Spinal cord (tissue), 10 donors: ENCODE data around the gene NDST1. TPM values are rescaled to one million over a fixed set of nuclear protein-coding genes. Genes with fewer than 3 reads are reported as not detected.

Source experiments
- DNase-seq, 6 donors: peaks; one replicate each; pipeline versions ENCODE4 v3.0.0 to v3.0.0-alpha.2; 2013 to 2015; ENCODE audit warnings: low spot score in 6 of 6, low read depth in 4 of 6
- H3K27ac ChIP-seq: one replicate; pipeline ENCODE4 v1.5.1; 2013; ENCODE audit warnings: low read depth, low read length, control low read depth
- H3K27me3 ChIP-seq: one replicate; pipeline ENCODE4 v1.6.1; 2013; ENCODE audit warnings: low read length; ENCODE audit not compliant: control insufficient read depth, insufficient read depth
- H3K36me3 ChIP-seq: one replicate; pipeline ENCODE4 v1.6.1; 2013; ENCODE audit warnings: low read length; ENCODE audit not compliant: control insufficient read depth, insufficient read depth
- H3K4me1 ChIP-seq: one replicate; pipeline ENCODE4 v1.6.1; 2013; ENCODE audit warnings: low read length; ENCODE audit not compliant: control insufficient read depth, insufficient read depth
- H3K4me3 ChIP-seq: one replicate; pipeline ENCODE4 v1.5.1; 2013; ENCODE audit warnings: low read depth, low read length, control low read depth
- H3K9me3 ChIP-seq: one replicate; pipeline ENCODE4 v1.6.1; 2013; ENCODE audit warnings: low read length; ENCODE audit not compliant: control insufficient read depth, insufficient read depth
- WGBS: methylation state at CpG from one replicate; pipeline ENCODE4 v1.1.5; 2013; ENCODE audit warnings: missing lambda C conversion rate; ENCODE audit not compliant: insufficient coverage; 5-methylcytosine and 5-hydroxymethylcytosine counted together
- long read RNA-seq, 4 donors: transcript quantifications; one replicate each; lab custom pipeline, GENCODE V29; 2026
- polyA plus RNA-seq, 2 donors: library from polyadenylated mRNA; unstranded; fragments of 120-200 nt; gene quantifications; one replicate each; pipeline ENCODE4 v1.2.1, GENCODE V29; 2013; ENCODE audit not compliant: insufficient read length in 2 of 2
- total RNA-seq, 2 donors: library from RNA; depleted of rRNA in 1 of 2; stranded (reverse); fragments of 120-200 nt in 1 of 2; fragments of >200 nt in 1 of 2; gene quantifications; one replicate each; pipeline versions ENCODE4 v1.2.3 to v1.2.4, GENCODE V29; 2013 to 2014
- donor health status: healthy.

Gene NDST1
- 10 to 100 TPM; 32.8 to 39.0 TPM for total RNA-seq
- polyA plus RNA-seq: 10 to 100 TPM; 79.3 to 81.1 TPM
- long read RNA-seq, donor 1: 0 reads
- long read RNA-seq, donor 2, partial matches to known transcripts: 37 of 37 reads
- long read RNA-seq, donor 2, other reads (novel, unspliced or antisense): 0 of 37 reads
- long read RNA-seq, donor 3: 0 reads
- long read RNA-seq, donor 4, partial matches to known transcripts: 0 of 1 reads
- long read RNA-seq, donor 4, other reads (novel, unspliced or antisense): 0 of 1 reads

DNA sequence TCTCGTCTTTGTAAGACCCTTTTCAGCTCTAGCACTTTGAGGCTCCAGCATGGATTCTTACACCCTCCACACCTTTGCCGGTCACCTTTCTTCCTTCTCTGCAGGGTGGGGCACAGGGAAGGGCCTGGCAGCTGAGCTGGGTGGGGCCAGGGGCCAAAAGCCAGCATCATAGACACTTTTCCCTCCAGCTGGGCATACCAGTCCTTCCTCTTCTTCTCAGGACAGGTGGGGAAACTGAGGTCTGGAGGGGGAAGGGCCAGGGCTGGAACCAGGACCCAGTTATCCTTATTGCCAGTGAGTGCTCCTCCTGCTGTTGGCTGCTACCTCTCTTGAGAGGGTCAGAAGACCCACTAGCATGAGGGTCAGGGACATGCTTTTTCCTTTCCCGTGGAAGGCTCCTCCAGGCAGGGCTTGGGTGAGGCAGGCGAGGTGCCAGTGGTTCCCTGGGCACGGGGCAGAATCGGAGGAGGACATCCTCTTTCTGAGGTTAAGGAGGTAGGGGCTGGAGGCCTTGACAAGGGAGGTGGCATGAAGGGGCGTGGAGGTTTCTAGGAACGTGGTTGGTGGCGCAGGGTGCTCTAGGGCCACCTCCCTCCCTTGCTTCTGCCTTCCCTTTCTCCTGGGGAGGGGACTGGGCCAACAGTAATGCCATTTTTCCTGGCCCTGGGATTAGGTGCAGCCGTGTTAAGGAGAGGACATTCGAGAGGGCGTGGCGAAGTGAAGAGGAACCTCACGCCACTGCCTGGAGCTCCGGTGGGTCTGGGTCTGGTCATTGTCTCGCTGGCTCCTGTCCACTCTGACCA is at the start of gene NDST1:
Gene NDST1 (plus strand): TSS at position 658 of the 803 bp plus-strand sequence. CDS start 13,124 bp downstream, outside the sequence.
- H3K27me3 ChIP-seq: no peaks in the 10 kb centered on the region
- no peak within 1 kb of the TSS for H3K27ac ChIP-seq
- peaks cover 4% of the 10 kb centered on the region for H3K36me3 ChIP-seq
- H3K9me3 ChIP-seq: no peaks in the 10 kb centered on the region
- DNase-seq: no peak
- peaks cover 92% of the 10 kb centered on the region for H3K4me1 ChIP-seq
- no peak within 1 kb of the TSS for H3K4me3 ChIP-seq
- WGBS: 80% methylated on average over 11 of the region's 16 CpGs

DNA sequence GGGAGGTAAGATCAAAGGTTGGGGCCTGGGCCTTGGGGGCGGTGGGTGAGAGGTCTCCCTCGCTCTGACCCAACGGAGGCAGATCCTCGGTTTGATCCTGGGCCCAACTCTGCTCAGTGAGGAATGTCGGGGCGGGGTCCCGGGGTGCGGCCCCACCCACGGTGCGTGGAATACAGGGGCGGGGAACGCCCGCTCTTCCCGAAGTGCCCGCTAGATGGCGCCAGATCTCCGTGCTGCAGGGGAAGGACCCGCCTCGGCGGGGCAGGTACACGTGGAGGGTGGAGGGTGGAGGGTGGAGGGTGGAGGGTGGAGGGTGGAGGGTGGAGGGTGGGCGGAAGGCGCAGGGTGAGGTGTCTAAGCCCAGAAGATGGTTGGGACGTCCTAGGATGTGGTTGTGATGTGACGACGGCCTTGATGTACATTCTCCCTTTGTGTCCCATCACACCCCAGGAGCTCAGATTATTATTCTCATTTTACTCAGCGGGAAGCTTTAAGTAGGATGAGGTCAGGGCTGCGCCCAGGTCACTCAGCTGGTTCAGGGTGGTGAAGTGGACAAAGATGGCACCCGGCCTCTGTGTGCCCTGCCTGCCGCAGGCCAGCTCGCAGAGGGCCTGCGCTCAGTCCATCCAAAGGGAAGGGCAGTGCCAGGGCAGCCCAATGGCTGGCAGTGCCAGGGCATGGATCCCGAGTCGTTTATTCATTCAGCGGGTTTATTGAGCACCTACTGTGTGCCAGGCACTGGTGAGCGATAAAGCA is 49.0 kb upstream of the NDST1 start:
- no peak overlapping the region for H3K27ac ChIP-seq
- no peak overlapping the region for H3K4me3 ChIP-seq
- H3K36me3 ChIP-seq: no peaks in the 10 kb centered on the region
- 29% methylated on average over 23 of the region's 36 CpGs for WGBS
- no peaks in the 10 kb centered on the region for H3K27me3 ChIP-seq
- peak in 3 of 6 donors; percentile 43 to 89 (median 88) for DNase-seq
- H3K9me3 ChIP-seq: no peaks in the 10 kb centered on the region
- peaks cover 15% of the 10 kb centered on the region for H3K4me1 ChIP-seq

DNA sequence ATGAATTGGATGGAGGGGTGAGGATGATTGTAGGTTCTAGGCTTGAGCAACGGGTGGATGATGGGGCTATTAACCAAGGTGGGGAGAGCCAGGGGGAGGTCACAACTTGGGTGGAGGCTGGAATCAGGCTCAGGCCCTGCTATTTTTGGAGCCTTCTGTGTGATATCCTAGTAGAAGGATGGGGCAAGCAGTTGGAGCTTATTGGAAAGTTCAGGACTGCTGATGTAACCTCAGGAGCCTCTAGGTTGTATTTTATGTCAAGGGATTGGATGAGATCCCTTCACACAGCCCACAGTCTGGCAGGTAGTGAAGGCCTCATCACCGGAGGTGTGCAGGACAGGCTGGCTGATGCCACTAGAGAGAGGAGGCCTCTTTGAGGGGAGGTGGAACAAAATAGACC is 47.1 kb upstream of the NDST1 start:
- WGBS: 69% methylated on average over 2 of the region's 2 CpGs
- peaks cover 29% of the 10 kb centered on the region for H3K4me1 ChIP-seq
- DNase-seq: no peak

DNA sequence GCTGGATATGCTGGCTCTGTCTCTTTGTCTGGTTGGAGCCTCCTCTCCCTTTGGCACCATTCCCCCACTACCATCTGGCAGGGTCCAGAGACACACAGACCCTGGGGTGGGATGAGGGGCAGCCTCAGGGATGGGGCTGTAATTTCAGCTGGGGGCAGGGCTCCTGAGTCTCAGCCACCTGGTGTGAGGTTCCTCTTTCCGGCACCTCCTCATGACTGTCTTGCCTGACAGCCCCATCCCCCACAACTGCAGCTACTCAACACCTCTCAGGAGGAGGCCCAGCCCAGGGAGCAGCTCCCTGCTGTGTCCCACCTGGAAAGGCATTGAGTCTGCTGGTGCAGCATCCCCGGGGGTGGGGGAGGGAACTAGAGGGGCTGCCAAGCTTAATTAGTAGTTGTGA is 46.7 kb upstream of the NDST1 start:
- H3K36me3 ChIP-seq: no peaks in the 10 kb centered on the region
- H3K4me1 ChIP-seq: peaks cover 34% of the 10 kb centered on the region
- no peak overlapping the region for H3K27ac ChIP-seq
- H3K9me3 ChIP-seq: no peaks in the 10 kb centered on the region
- H3K4me3 ChIP-seq: no peak overlapping the region
- DNase-seq: no peak
- H3K27me3 ChIP-seq: no peaks in the 10 kb centered on the region
- 20% methylated on average over 1 of the region's 2 CpGs for WGBS

More for the DNA sequence above, 47.1 kb upstream of the NDST1 start:
- Histone ChIP-seq H3K27ac (no peak overlapping the region), H3K4me3 (no peak overlapping the region), H3K27me3 (no peaks in the 10 kb centered on the region), H3K9me3 (no peaks in the 10 kb centered on the region), H3K36me3 (no peaks in the 10 kb centered on the region)

DNA sequence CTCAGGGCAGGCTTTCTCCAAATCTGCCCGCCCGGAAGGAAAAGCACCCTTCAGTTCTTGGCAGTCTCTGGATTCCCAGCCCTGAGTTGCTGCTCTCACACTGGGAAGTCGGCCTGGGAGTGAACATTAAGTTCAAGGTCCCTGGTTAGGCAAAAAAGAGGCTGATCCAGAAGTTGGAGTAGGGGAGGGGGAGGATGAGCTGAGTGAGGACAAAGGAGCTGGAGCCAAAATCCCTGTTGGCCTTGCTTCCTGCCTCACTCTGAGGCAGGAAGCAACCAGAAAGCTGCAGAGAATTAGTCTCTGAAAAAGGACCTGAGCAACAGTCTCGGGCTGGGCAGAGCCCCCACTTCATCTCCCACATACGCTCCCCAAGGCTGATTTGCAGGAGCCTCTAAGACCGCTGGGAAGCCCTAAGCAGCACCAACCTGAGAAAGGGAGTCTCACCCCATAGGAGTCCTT is 43.3 kb upstream of the NDST1 start:
- H3K27ac ChIP-seq: peak overlapping the region; percentile 70
- no peaks in the 10 kb centered on the region for H3K27me3 ChIP-seq
- 57% methylated on average over 5 of the region's 6 CpGs for WGBS
- no peaks in the 10 kb centered on the region for H3K9me3 ChIP-seq
- H3K4me3 ChIP-seq: no peak overlapping the region
- peak in 1 of 6 donors; percentile 57 for DNase-seq
- peaks cover 26% of the 10 kb centered on the region for H3K4me1 ChIP-seq
- H3K36me3 ChIP-seq: no peaks in the 10 kb centered on the region

DNA sequence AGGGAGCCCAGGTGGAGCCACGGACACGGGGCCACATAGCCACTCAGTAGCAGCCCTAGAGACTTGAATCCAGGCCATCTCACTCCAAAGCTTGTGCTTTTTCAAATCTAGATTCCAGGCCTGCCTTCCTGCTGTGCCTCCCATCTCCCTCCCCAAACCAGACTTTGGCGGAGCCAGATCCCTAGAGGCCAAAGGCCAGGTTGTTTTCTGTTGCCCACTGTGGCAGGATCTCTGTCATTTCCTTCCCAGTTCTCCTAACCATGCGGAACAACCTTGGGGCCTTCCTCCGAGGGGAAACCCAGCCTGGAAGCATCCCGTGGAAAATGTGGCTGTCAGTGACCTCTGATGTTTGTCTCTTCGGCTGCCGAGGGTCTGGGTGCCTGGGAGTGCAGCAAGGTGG is 42.0 kb upstream of the NDST1 start:
- Histone ChIP-seq H3K27me3 (no peaks in the 10 kb centered on the region), H3K9me3 (no peaks in the 10 kb centered on the region), H3K4me1 (peaks cover 24% of the 10 kb centered on the region), H3K27ac (no peak overlapping the region), H3K4me3 (no peak overlapping the region), H3K36me3 (no peaks in the 10 kb centered on the region)
- 80% methylated on average over 6 of the region's 8 CpGs for WGBS
- no peak for DNase-seq

DNA sequence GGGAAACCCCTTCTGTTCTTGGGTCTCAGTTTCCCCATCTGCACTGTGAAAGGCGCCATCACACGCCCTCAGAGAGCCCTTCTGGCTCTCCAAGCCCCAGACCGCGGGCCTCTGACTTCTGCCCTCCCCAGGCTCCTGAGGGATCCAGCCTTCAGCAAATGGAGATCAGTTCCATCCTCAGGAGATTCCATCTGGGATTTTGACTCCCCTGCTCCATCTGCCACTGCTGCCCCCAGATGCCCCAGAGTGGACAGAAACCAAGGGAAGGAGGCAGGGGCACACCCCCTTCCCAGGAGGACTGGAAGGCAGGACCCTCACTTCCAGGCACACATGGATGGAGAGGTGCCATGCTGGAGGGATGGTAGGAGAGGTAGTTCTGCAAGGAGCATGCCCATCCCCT is 39.7 kb upstream of the NDST1 start:
- H3K4me3 ChIP-seq: no peak overlapping the region
- no peaks in the 10 kb centered on the region for H3K9me3 ChIP-seq
- H3K4me1 ChIP-seq: peaks cover 19% of the 10 kb centered on the region
- H3K27ac ChIP-seq: no peak overlapping the region
- 93% methylated on average over 4 of the region's 4 CpGs for WGBS
- no peaks in the 10 kb centered on the region for H3K27me3 ChIP-seq
- DNase-seq: no peak
- no peaks in the 10 kb centered on the region for H3K36me3 ChIP-seq

DNA sequence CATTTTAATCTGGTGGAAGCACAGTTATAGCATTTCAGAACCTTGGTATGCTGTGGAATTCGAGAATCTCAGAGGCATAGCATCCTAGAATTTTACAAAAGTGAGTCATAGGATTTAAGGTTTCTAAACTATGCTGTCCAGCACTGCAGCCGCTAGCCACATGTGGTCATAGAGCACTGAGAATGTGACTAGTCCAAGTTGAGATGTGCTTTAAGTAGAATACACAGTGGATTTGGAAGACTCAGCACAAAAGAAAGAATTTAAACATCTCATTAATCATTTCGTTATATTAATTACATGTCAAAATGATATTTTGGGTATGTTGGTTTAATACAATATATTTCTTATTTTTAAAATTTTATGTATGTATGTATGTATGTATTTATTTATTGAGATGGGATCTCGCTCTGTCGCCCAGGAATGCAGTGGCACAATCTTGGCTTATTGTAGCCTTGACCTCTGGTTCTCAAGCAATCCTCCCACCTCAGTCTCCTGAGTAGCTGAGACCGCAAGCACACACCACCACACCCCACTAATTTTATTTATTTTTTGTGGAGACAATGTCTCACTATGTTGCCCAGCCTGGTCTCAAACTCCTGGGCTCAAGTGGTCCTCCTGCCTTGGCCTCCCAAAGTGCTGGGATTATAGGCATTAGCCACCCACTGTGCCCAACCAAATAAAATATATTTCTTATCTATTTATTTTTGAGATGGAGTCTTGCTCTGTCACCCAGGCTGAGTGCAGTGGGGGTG is 38.0 kb upstream of the NDST1 start:
- H3K27ac ChIP-seq: no peak overlapping the region
- H3K36me3 ChIP-seq: no peaks in the 10 kb centered on the region
- no peaks in the 10 kb centered on the region for H3K9me3 ChIP-seq
- H3K4me1 ChIP-seq: peaks cover 12% of the 10 kb centered on the region
- WGBS: 60% methylated on average over 2 of the region's 6 CpGs
- DNase-seq: no peak
- no peaks in the 10 kb centered on the region for H3K27me3 ChIP-seq
- no peak overlapping the region for H3K4me3 ChIP-seq
